IMR-90 (cell line): ENCODE results near the gene CAST. TPM values are rescaled to one million over a fixed set of nuclear protein-coding genes. Genes with fewer than 3 reads are reported as not detected.
A peak's percentile ranks its signal among the peaks of the same experiment; 100 is the strongest.

Source experiments
- ATAC-seq: fragments of 200-7000 bp; cut with Tn5 transposase; 2 replicates; pipeline ENCODE4 v1.9.1; 2020; ENCODE audit warnings: low read depth, mild to moderate bottlenecking, moderate library complexity
- BruUV-seq: library from RNA; stranded (reverse); fragments of 400-500 nt; replicated peaks from 2 replicates; lab custom pipeline; 2021; lab: Mats Ljungman, UMichigan
- CTCF ChIA-PET: fragments of 300-600 bp; formaldehyde crosslinking; extraction: SDS; loops from one replicate; lab custom pipeline; 2021; ENCODE audit warnings: antibody characterized with exemption; lab: Yijun Ruan, JAX
- POLR2A ChIA-PET: fragments of 300-600 bp; sonication (Branson Sonifier 250); formaldehyde crosslinking; loops from one replicate; lab custom pipeline; 2022; ENCODE audit warnings: antibody characterized with exemption; ENCODE audit not compliant: unreplicated experiment; lab: Charles Lee
- DNase-seq: peaks from one replicate; pipeline ENCODE4 v3.0.0; 2013
- H2AFZ ChIP-seq: replicated peaks from 2 replicates; pipeline ENCODE3; 2013; ENCODE audit warnings: low read length, mild to moderate bottlenecking; ENCODE audit not compliant: poor library complexity
- H2AK5ac ChIP-seq: 2 replicates; pipeline ENCODE4 v1.6.1; 2013; ENCODE audit warnings: low read depth, low read length, inconsistent platforms
- H2AK9ac ChIP-seq: replicated peaks from 2 replicates; pipeline ENCODE3; 2013; ENCODE audit warnings: mild to moderate bottlenecking, low read depth, low read length, moderate library complexity; ENCODE audit not compliant: poor library complexity
- H2BK120ac ChIP-seq: 2 replicates; pipeline ENCODE4 v1.6.1; 2013; ENCODE audit warnings: low read depth, low read length, inconsistent platforms
- H2BK15ac ChIP-seq: 3 replicates; pipeline ENCODE4 v1.6.1; 2013; ENCODE audit warnings: low read depth, low read length, inconsistent platforms
- H2BK20ac ChIP-seq: 2 replicates; pipeline ENCODE4 v1.6.1; 2013; ENCODE audit warnings: low read depth, mild to moderate bottlenecking, inconsistent platforms, low read length, moderate library complexity
- H2BK5ac ChIP-seq: 2 replicates; pipeline ENCODE4 v1.6.1; 2013; ENCODE audit warnings: mild to moderate bottlenecking, low read depth, low read length, inconsistent platforms; ENCODE audit not compliant: poor library complexity, severe bottlenecking
- H3K14ac ChIP-seq: replicated peaks from 2 replicates; pipeline ENCODE4 v1.6.1; 2013; ENCODE audit warnings: low read depth, low read length, inconsistent platforms
- H3K18ac ChIP-seq: 2 replicates; pipeline ENCODE4 v1.6.1; 2013; ENCODE audit warnings: low read depth, low read length, control low read depth
- H3K23ac ChIP-seq: 2 replicates; pipeline ENCODE4 v1.6.1; 2013; ENCODE audit warnings: low read depth, low read length, inconsistent platforms
- H3K27ac ChIP-seq: 2 replicates; pipeline ENCODE4 v1.5.1; 2013; ENCODE audit warnings: mild to moderate bottlenecking, control low read depth, low read length; ENCODE audit not compliant: insufficient read depth
- H3K27me3 ChIP-seq: 2 replicates; pipeline ENCODE4 v1.6.1; 2013; ENCODE audit warnings: low read length; ENCODE audit not compliant: control insufficient read depth, insufficient read depth
- H3K36me3 ChIP-seq: 2 replicates; pipeline ENCODE4 v1.6.1; 2013; ENCODE audit warnings: low read length, mixed read lengths; ENCODE audit not compliant: control insufficient read depth, insufficient read depth
- H3K4ac ChIP-seq: 2 replicates; pipeline ENCODE4 v1.6.1; 2013; ENCODE audit warnings: low read depth, low read length, inconsistent platforms
- H3K4me1 ChIP-seq: 2 replicates; pipeline ENCODE4 v1.6.1; 2013; ENCODE audit warnings: low read length, mixed read lengths; ENCODE audit not compliant: control insufficient read depth, insufficient read depth
- H3K4me2 ChIP-seq: 2 replicates; pipeline ENCODE4 v1.6.1; 2013; ENCODE audit warnings: low read depth, mild to moderate bottlenecking, control low read depth, low read length, moderate library complexity
- H3K4me3 ChIP-seq: 2 replicates; pipeline ENCODE4 v1.5.1; 2013; ENCODE audit warnings: low read depth, mild to moderate bottlenecking, control low read depth, low read length, moderate library complexity; ENCODE audit not compliant: insufficient read depth
- H3K56ac ChIP-seq: 2 replicates; pipeline ENCODE4 v1.6.1; 2013; ENCODE audit warnings: low read length, inconsistent platforms; ENCODE audit not compliant: insufficient read depth; ENCODE audit errors: extremely low read depth
- H3K79me1 ChIP-seq, 2 experiments: 2 replicates each; pipeline ENCODE4 v1.6.1; 2013; ENCODE audit warnings: low read length in 2 of 2, inconsistent platforms in 1 of 2, low read depth in 1 of 2
- H3K9ac ChIP-seq: 2 replicates; pipeline ENCODE4 v1.6.1; 2013; ENCODE audit warnings: low read depth, low read length, control low read depth
- H3K9me1 ChIP-seq: 2 replicates; pipeline ENCODE4 v1.6.1; 2013; ENCODE audit warnings: low read length, inconsistent platforms; ENCODE audit not compliant: insufficient read depth
- H3K9me3 ChIP-seq: 2 replicates; pipeline ENCODE4 v1.6.1; 2013; ENCODE audit warnings: low read length; ENCODE audit not compliant: control insufficient read depth, insufficient read depth
- H4K20me1 ChIP-seq: 2 replicates; pipeline ENCODE4 v1.6.1; 2013; ENCODE audit warnings: low read length, inconsistent platforms; ENCODE audit not compliant: insufficient read depth
- H4K5ac ChIP-seq: 2 replicates; pipeline ENCODE4 v1.6.1; 2013; ENCODE audit warnings: mild to moderate bottlenecking, low read depth, low read length, control low read depth
- H4K8ac ChIP-seq, 2 experiments: 2 replicates each; pipeline ENCODE4 v1.6.1; 2013; ENCODE audit warnings: low read depth in 2 of 2, low read length in 2 of 2, control low read depth in 1 of 2, inconsistent platforms in 1 of 2
- H4K91ac ChIP-seq: 2 replicates; pipeline ENCODE4 v1.6.1; 2013; ENCODE audit warnings: low read depth, low read length, inconsistent platforms; ENCODE audit not compliant: insufficient read depth
- CTCF ChIP-seq: conservative IDR thresholded peaks from 2 replicates; pipeline ENCODE4 v1.5.1; 2012; ENCODE audit warnings: mild to moderate bottlenecking, low read depth, low read length, improper control_type of control experiment
- FOS ChIP-seq: fragments of 150-350 bp; IDR thresholded peaks from 2 replicates; pipeline ENCODE4 v1.6.1; 2016; ENCODE audit warnings: low read depth, low read length
- MAFK ChIP-seq: IDR thresholded peaks from 2 replicates; pipeline ENCODE4 v1.6.1; 2012; ENCODE audit warnings: low read depth, low read length, improper control_type of control experiment
- MAZ ChIP-seq: IDR thresholded peaks from 2 replicates; pipeline ENCODE4 v1.6.1; 2012; ENCODE audit warnings: low read depth, mild to moderate bottlenecking, low read length, improper control_type of control experiment, moderate library complexity, borderline replicate concordance
- MXI1 ChIP-seq: IDR thresholded peaks from 2 replicates; pipeline ENCODE4 v1.6.1; 2012; ENCODE audit warnings: low read depth, mild to moderate bottlenecking, low read length, moderate library complexity, borderline replicate concordance
- NFE2L2 ChIP-seq: fragments of 150-350 bp; IDR thresholded peaks from 2 replicates; pipeline ENCODE4 v1.6.1; 2016; ENCODE audit warnings: low read depth, mild to moderate bottlenecking, low read length
- RAD21 ChIP-seq: IDR thresholded peaks from 2 replicates; pipeline ENCODE4 v1.6.1; 2012; ENCODE audit warnings: low read length, improper control_type of control experiment
- RCOR1 ChIP-seq: IDR thresholded peaks from 2 replicates; pipeline ENCODE4 v1.6.1; 2012; ENCODE audit warnings: mild to moderate bottlenecking, low read length, improper control_type of control experiment; ENCODE audit not compliant: insufficient replicate concordance
- RFX5 ChIP-seq: IDR thresholded peaks from 2 replicates; pipeline ENCODE4 v1.8.0; 2012; ENCODE audit warnings: low read depth, mild to moderate bottlenecking, low read length, moderate library complexity
- SMC3 ChIP-seq: fragments of 150-350 bp; IDR thresholded peaks from 2 replicates; pipeline ENCODE4 v1.6.1; 2016; ENCODE audit warnings: low read depth, mild to moderate bottlenecking, antibody characterized with exemption, low read length, moderate library complexity
- USF2 ChIP-seq: fragments of 150-350 bp; IDR thresholded peaks from 2 replicates; pipeline ENCODE4 v1.6.1; 2017; ENCODE audit warnings: mild to moderate bottlenecking, antibody characterized with exemption, low read length, low read depth
- dilution Hi-C: fragments of 300-500 bp; cut with HindIII; formaldehyde crosslinking; loops from one replicate; pipeline ENCODE4 v1.14.3; 2018; ENCODE audit warnings: low sequenced_read_pairs; ENCODE audit not compliant: unreplicated experiment
- in situ Hi-C: fragments of 300-500 bp; cut with MboI; formaldehyde crosslinking; loops from 3 replicates; pipeline ENCODE4 v1.14.3; 2019; ENCODE audit warnings: low sequenced_read_pairs, inconsistent platforms, mixed read lengths
- intact Hi-C: fragments of 100-400 bp; cut with micrococcal nuclease; formaldehyde crosslinking; loops from 2 replicates; pipeline ENCODE4 v1.10.0; 2022
- polyA plus RNA-seq, 3 experiments: library from polyadenylated mRNA; depleted of rRNA; stranded (reverse); fragments of >200 nt; gene quantifications; 2 replicates each; pipeline ENCODE4 v1.2.3, GENCODE V29; 2012; ENCODE audit warnings: low replicate concordance in 1 of 3
- total RNA-seq: library from RNA; depleted of rRNA; stranded (reverse); fragments of >200 nt; gene quantifications from 2 replicates; pipeline ENCODE4 v1.2.3, GENCODE V29; 2012

The CAST gene
- total and polyA plus RNA-seq, 2 of the 4 experiments (the other 2 are of a cell fraction), result 91.3 to 128 TPM

GRCh38 chr5:96751203-96752169 lies 89.3 kb downstream of the CAST start (continued):
- TF ChIP-seq FOS, result no peak
- TF ChIP-seq RCOR1, result no peak

GRCh38 chr5:96752341-96753016 lies 90.3 kb downstream of the CAST start:
- in situ Hi-C loops, result loop anchor here (5.0 kb wide), 1 partner anchor 410 kb away; no protein-coding TSS in a partner anchor
- no peak overlapping the region for H2BK20ac ChIP-seq
- no peaks in the 10 kb centered on the region for H3K9me1 ChIP-seq
- dilution Hi-C loops, result no loop called here
- H3K4me1 ChIP-seq, result peaks cover 1% of the 10 kb centered on the region
- CTCF ChIA-PET, result interaction anchor here (0.5 to 2.0 kb wide), 15 partner anchors 9 to 411 kb away, joined by 3 to 12 read pairs (median 4); partner anchors contain the start of gene LIX1
- no peak overlapping the region for H2BK5ac ChIP-seq
- no peak overlapping the region for H4K91ac ChIP-seq
- H3K56ac ChIP-seq, result no peak overlapping the region
- peak; percentile 44; the same call in 1 of the 2 replicates for ATAC-seq
- H2AK5ac ChIP-seq, result no peak overlapping the region
- H3K18ac ChIP-seq, result no peak overlapping the region
- H2AK9ac ChIP-seq, result no peak overlapping the region
- POLR2A ChIA-PET, result no interaction called here
- no peak overlapping the region for H2BK15ac ChIP-seq
- H3K9me3 ChIP-seq, result no peaks in the 10 kb centered on the region
- no TSS peak for BruUV-seq
- no peak overlapping the region for H3K27ac ChIP-seq
- no peak overlapping the region for H2AFZ ChIP-seq
- H3K27me3 ChIP-seq, result no peaks in the 10 kb centered on the region
- H4K5ac ChIP-seq, result no peak overlapping the region
- DNase-seq, result peak; percentile 69
- no peak overlapping the region for H3K4me3 ChIP-seq
- no peaks in the 10 kb centered on the region for H4K20me1 ChIP-seq
- no peak overlapping the region for H3K4ac ChIP-seq
- H3K9ac ChIP-seq, result no peak overlapping the region
- no peak overlapping the region for H3K14ac ChIP-seq
- peaks cover 7 to 20% of the 10 kb centered on the region in 2 experiments; a peak in 3 of 4 replicates for H3K79me1 ChIP-seq
- intact Hi-C loops, result loop anchor here (1.0 to 10.0 kb wide), 4 partner anchors 140 to 410 kb away; no protein-coding TSS in a partner anchor
- no peak overlapping the region for H3K4me2 ChIP-seq
- no peak overlapping the region for H2BK120ac ChIP-seq
- no peak overlapping the region for H3K23ac ChIP-seq
- H4K8ac ChIP-seq, result no peak overlapping the region
- peaks cover 52% of the 10 kb centered on the region for H3K36me3 ChIP-seq
- TF ChIP-seq SMC3 (peak; percentile 69), RAD21 (peak; percentile 68), MXI1 (no peak), MAZ (no peak), FOS (no peak), MAFK (no peak), RCOR1 (no peak), CTCF (peak; percentile 76), NFE2L2 (no peak), USF2 (no peak), RFX5 (no peak)
